Activated CD8-positive, alpha-beta memory T cell treated with anti-CD3 and anti-CD28 coated beads, Interleukin-2, amount 50 U/mL, for 1 hour (primary cell): ENCODE measurements around the gene ZCCHC18.

ENCODE experiments used
- DNase-seq: peaks from one replicate; pipeline ENCODE4 v3.0.0-alpha.2; 2020; ENCODE audit errors: extremely low read depth

Gene ZCCHC18

GRCh38 chrX:104134583-104135261, 22.4 kb downstream of the ZCCHC18 start:
- DNase-seq, result no peak

- no peak for DNase-seq
These were observed 23.4 kb downstream of the ZCCHC18 start for GRCh38 chrX:104135677-104136076.

DNA sequence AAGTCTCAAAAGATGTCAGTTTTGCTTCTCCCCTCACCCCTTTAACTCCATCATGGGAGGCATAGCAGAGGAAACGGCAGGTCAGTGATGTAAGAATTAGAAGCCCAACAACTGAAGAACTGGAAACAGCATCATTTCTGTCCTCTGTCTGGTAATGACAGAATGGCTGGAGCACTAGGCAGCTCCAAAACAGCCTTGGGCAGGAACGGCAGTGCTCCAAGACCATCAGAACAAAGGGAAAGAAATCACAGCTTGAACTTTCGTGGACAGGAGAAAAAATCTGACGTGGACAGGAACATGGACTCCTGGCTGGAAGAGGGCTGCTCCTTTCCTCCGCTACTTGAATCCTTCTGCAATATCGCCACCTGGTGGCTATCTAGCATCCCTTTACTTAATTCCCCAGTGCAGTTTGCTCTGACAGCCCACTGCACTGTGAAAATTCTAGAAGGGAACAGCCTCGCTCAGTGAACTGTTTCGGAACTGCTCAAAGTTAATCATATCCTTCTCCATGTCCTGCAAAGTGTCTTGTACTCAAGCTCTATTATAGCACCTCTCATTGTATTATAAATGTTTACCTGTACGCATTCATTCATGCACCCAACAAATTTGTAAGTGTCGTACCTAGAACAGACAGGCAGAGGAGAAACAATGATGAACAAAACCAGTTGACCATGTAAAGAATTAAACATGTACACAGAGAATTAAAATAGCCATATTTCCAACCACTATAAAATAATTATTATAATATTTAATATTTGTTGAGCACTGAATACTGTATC, 24.1 kb downstream of the ZCCHC18 start:
- peak; percentile 28 for DNase-seq

GRCh38 chrX:104137496-104137895, 25.2 kb downstream of the ZCCHC18 start:
- no peak for DNase-seq

DNA sequence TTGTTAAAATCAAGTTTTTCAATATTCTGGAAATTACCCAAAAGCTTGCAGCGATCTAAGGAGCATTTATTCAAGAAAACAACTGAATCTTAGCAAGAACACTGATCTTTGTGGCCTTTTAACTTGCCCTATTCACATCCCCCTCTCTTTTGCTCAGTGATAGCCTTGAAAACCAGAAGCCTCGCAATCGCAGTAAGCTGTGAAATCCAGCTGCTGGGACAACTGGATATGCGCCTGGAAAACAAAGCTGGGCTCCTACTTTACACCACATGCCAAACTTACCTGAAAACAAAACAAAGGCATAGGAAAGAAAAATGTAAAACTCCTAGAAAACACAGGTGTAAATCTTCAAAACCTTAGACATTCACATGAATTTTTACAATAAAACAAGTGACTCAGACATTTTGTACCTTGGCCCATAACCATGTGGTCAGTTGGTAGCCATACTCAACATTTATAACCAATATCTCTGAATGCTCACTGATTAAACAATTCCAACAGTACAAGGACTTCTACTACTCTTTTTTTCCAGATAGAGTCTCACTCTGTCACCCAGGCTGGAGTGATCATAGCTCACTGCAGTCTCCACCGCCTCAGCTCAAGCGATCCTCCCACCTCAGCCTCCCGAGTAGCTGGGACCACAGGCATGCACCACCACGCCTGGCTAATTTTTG, 28.9 kb downstream of the ZCCHC18 start:
- DNase-seq, result no peak

GRCh38 chrX:104151037-104151436, 38.7 kb downstream of the ZCCHC18 start:
- DNase-seq, result no peak

- peak; percentile 41 for DNase-seq
These were observed 44.6 kb downstream of the ZCCHC18 start, which contains the start of gene SLC25A53 for GRCh38 chrX:104156630-104157529. SLC25A53 (minus strand) TSS chrX:104157009; CDS start chrX:104105257, 51,752 bp downstream.
